Transverse colon (tissue), 4 donors: ENCODE data around the gene GNAT1. TPM values are rescaled to one million over a fixed set of nuclear protein-coding genes. Genes with fewer than 3 reads are reported as not detected.

Experiments
- DNase-seq: peaks from one replicate; pipeline ENCODE4 v3.0.0-alpha.2; 2019
- H3K27ac ChIP-seq, 4 donors: fragments of 200-600 bp; sonication (generic); 2 replicates each; pipeline ENCODE4 v1.5.1; 2016 to 2018; ENCODE audit warnings: inconsistent platforms in 4 of 4
- H3K27me3 ChIP-seq: fragments of 200-600 bp; sonication (generic); 2 replicates; pipeline ENCODE4 v1.5.1; 2017; ENCODE audit warnings: inconsistent platforms
- H3K36me3 ChIP-seq, 4 donors: fragments of 200-600 bp; sonication (generic); 2 replicates each; pipeline ENCODE4 v1.5.1; 2017 to 2019; ENCODE audit warnings: inconsistent platforms in 4 of 4
- H3K4me1 ChIP-seq, 4 donors: fragments of 200-600 bp; sonication (generic); 2 replicates each; pipeline ENCODE4 v1.5.1; 2017 to 2020; ENCODE audit warnings: inconsistent platforms in 4 of 4
- H3K4me3 ChIP-seq, 4 donors: fragments of 200-600 bp; sonication (generic); 1 replicate in 1 of 4; 2 replicates in 3 of 4; pipeline versions ENCODE4 v1.5.1 to v1.6.1; 2017 to 2019; ENCODE audit warnings: inconsistent platforms in 4 of 4
- H3K9me3 ChIP-seq, 2 donors: fragments of 200-600 bp; sonication (generic); 2 replicates each; pipeline ENCODE4 v1.5.1; 2017 to 2019; ENCODE audit warnings: inconsistent platforms in 2 of 2
- CTCF ChIP-seq, 5 experiments: fragments of 200-600 bp in 3 of 5; fragments of 450-650 bp in 2 of 5; sonication (generic) in 3 of 5; IDR thresholded peaks; 1 replicate in 2 of 5; 2 replicates in 3 of 5; pipeline ENCODE4 v1.5.1; 2016 to 2017; ENCODE audit warnings: antibody characterized with exemption in 5 of 5, inconsistent platforms in 3 of 5, mild to moderate bottlenecking in 2 of 5, moderate library complexity in 1 of 5
- EP300 ChIP-seq: sonication (generic); formaldehyde crosslinking; IDR thresholded peaks from one replicate; pipeline ENCODE4 v1.6.1; 2017; ENCODE audit warnings: antibody characterized with exemption, low read depth
- POLR2A ChIP-seq: fragments of 450-650 bp; IDR thresholded peaks from one replicate; pipeline ENCODE4 v1.6.1; 2016; ENCODE audit warnings: antibody characterized with exemption, mild to moderate bottlenecking, moderate library complexity
- POLR2AphosphoS5 ChIP-seq, 3 donors: sonication (generic); formaldehyde crosslinking; IDR thresholded peaks; one replicate each; pipeline ENCODE4 v1.6.1; 2016; ENCODE audit warnings: antibody characterized with exemption in 3 of 3
- WGBS, 2 donors: methylation state at CpG; one replicate each; pipeline ENCODE4 v1.1.5; 2018; ENCODE audit warnings: low coverage in 1 of 2; 5-methylcytosine and 5-hydroxymethylcytosine counted together
- in situ Hi-C, 4 donors: fragments of 200-750 bp; cut with MboI; loops; one replicate each; pipeline versions ENCODE4 v1.15.0 to v1.15.1; 2017; ENCODE audit warnings: low sequenced_read_pairs in 3 of 4, low pct_ligation_motif_present in 1 of 4, low pct_unique_long_range_greater_than_20kb in 1 of 4
- intact Hi-C: fragments of 100-400 bp; cut with DNase I; formaldehyde crosslinking; loops from one replicate; pipeline ENCODE4 v1.15.1; 2023; ENCODE audit warnings: low total_unique reads
- total RNA-seq, 4 donors: library from RNA; depleted of rRNA; stranded (reverse); fragments of >200 nt; gene quantifications; one replicate each; pipeline ENCODE4 v1.1.0, GENCODE V29; 2016

The GNAT1 gene
- not detected for total RNA-seq

DNA sequence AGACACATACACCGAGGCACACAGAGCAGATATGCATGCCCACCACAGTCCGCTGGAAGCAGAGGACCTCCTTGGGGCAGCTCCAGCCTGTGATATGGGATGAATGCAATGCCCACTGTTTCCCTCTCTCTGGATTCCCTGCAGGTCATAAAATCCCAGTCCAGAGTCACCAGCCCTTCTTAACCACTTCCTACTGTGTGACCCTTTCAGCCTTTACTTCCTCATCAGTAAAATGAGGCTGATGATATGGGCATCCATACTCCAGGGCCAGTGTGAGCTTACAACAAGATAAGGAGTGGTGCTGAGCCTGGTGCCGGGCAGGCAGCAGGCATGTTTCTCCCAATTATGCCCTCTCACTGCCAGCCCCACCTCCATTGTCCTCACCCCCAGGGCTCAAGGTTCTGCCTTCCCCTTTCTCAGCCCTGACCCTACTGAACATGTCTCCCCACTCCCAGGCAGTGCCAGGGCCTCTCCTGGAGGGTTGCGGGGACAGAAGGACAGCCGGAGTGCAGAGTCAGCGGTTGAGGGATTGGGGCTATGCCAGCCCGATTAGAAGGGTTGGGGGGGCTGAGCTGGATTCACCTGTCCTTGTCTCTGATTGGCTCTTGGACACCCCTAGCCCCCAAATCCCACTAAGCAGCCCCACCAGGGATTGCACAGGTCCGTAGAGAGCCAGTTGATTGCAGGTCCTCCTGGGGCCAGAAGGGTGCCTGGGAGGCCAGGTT, at the start of gene GNAT1:
Gene GNAT1 (plus strand): TSS at position 675 of the 725 bp plus-strand sequence. CDS start 116 bp downstream, outside the sequence.
- Histone ChIP-seq H3K36me3 (no peaks in the 10 kb centered on the region), H3K4me3 (no peak within 1 kb of the TSS), H3K9me3 (no peaks in the 10 kb centered on the region), H3K27me3 (peaks cover 31% of the 10 kb centered on the region), H3K4me1 (peaks cover 0 to 20% (median 15%) of the 10 kb centered on the region in 4 donors), H3K27ac (no peak within 1 kb of the TSS)
- intact Hi-C loops, result loop anchor here (5.0 kb wide), 1 partner anchor 81 kb away; no protein-coding TSS in a partner anchor
- WGBS, 2 donors, result 63 to 86% methylated on average over 2 to 8 of the region's 8 CpGs
- in situ Hi-C loops, result loop anchor here in 3 of 4 donors (5.0 to 10.0 kb wide), 3 partner anchors 36 to 81 kb away; no protein-coding TSS in a partner anchor
- no peak for TF ChIP-seq POLR2A
- no peak for TF ChIP-seq EP300
- no peak for TF ChIP-seq POLR2AphosphoS5 (IDR thresholded peaks at IDR 0.05)
- TF ChIP-seq CTCF (IDR thresholded peaks at IDR 0.05), result no peak
- DNase-seq, result no peak

GRCh38 chr3:50146316-50146901, 45.0 kb upstream of the GNAT1 start:
- H3K4me3 ChIP-seq, result no peak overlapping the region
- no peak overlapping the region for H3K27ac ChIP-seq
- no peaks in the 10 kb centered on the region for H3K27me3 ChIP-seq
- in situ Hi-C loops (no loop called here), intact Hi-C loops (no loop called here)
- no peak for DNase-seq
- H3K36me3 ChIP-seq, result no peaks in the 10 kb centered on the region
- H3K4me1 ChIP-seq, result peaks cover 0 to 8% (median 0%) of the 10 kb centered on the region in 4 donors
- TF ChIP-seq POLR2A, result no peak
- no peak for TF ChIP-seq EP300
- no peak for TF ChIP-seq CTCF (IDR thresholded peaks at IDR 0.05)
- no peak for TF ChIP-seq POLR2AphosphoS5 (IDR thresholded peaks at IDR 0.05)
- no peaks in the 10 kb centered on the region for H3K9me3 ChIP-seq
- WGBS, 2 donors, result 80% methylated on average over 3 of the region's 3 CpGs; no CpG with 5 or more reads in 1 of the 2 donors

- H3K27me3 ChIP-seq, result no peaks in the 10 kb centered on the region
- H3K36me3 ChIP-seq, result no peaks in the 10 kb centered on the region
- H3K27ac ChIP-seq, result no peak overlapping the region
- intact Hi-C loops, result no loop called here
- no peak for DNase-seq
- TF ChIP-seq EP300 (no peak), POLR2AphosphoS5 (IDR thresholded peaks at IDR 0.05) (no peak), POLR2A (no peak), CTCF (IDR thresholded peaks at IDR 0.05) (no peak)
- H3K4me3 ChIP-seq, result no peak overlapping the region
- in situ Hi-C loops, result no loop called here
- H3K4me1 ChIP-seq, result peaks cover 0 to 8% (median 0%) of the 10 kb centered on the region in 4 donors
- WGBS, 2 donors, result 91% methylated on average over 7 of the region's 7 CpGs; no CpG with 5 or more reads in 1 of the 2 donors
- H3K9me3 ChIP-seq, result no peaks in the 10 kb centered on the region
Observed at GRCh38 chr3:50147016-50147415, 44.4 kb upstream of the GNAT1 start.

- Histone ChIP-seq H3K9me3 (no peaks in the 10 kb centered on the region), H3K27me3 (no peaks in the 10 kb centered on the region), H3K36me3 (no peaks in the 10 kb centered on the region), H3K4me1 (peaks cover 0 to 8% (median 0%) of the 10 kb centered on the region in 4 donors), H3K27ac (no peak overlapping the region), H3K4me3 (no peak overlapping the region)
- intact Hi-C loops, result no loop called here
- no peak for DNase-seq
- in situ Hi-C loops, result no loop called here
- WGBS, 2 donors, result 94% methylated on average over 2 of the region's 2 CpGs; no CpG with 5 or more reads in 1 of the 2 donors
- TF ChIP-seq CTCF (IDR thresholded peaks at IDR 0.05) (no peak), POLR2AphosphoS5 (IDR thresholded peaks at IDR 0.05) (no peak), POLR2A (no peak), EP300 (no peak)
Observed at GRCh38 chr3:50147447-50147846, 44.0 kb upstream of the GNAT1 start.
